NCI-H1417 (cell line): ENCODE results near the gene SLC35D3.
A peak's percentile ranks its signal among the peaks of the same experiment; 100 is the strongest.
"Not testable (repeated sequence)": the region's sequence is repeated elsewhere in the genome, so short reads cannot be mapped to it uniquely, and the experiment has no call there.

Experiments
- DNase-seq, 3 experiments: peaks; one replicate each; lab custom pipeline; 2025; lab: John Stamatoyannopoulos, UW

Gene SLC35D3

GRCh38 chr6:136922685-136923006, 545 bp downstream of the SLC35D3 start:
- peak in 1 of 3 experiments; percentile 89 for DNase-seq

GRCh38 chr6:136923116-136923953, 1.2 kb downstream of the SLC35D3 start:
- DNase-seq, result no peak

- DNase-seq, result no peak
These were observed 2.0 kb downstream of the SLC35D3 start for GRCh38 chr6:136923954-136924673.

GRCh38 chr6:136926383-136926782, 4.3 kb downstream of the SLC35D3 start:
- no peak for DNase-seq

- DNase-seq, result peak in 1 of 3 experiments; percentile 40
These were observed 5.2 kb downstream of the SLC35D3 start for GRCh38 chr6:136927292-136927691.

- no peak for DNase-seq
These were observed 8.4 kb downstream of the SLC35D3 start for GRCh38 chr6:136930528-136930927.

GRCh38 chr6:136932599-136932998, 10.5 kb downstream of the SLC35D3 start:
- no peak for DNase-seq

GRCh38 chr6:136945072-136945471, 23.0 kb downstream of the SLC35D3 start:
- DNase-seq, result no peak

- no peak for DNase-seq
These were observed 23.6 kb downstream of the SLC35D3 start for GRCh38 chr6:136945711-136946121.

GRCh38 chr6:136947037-136947436, 24.9 kb downstream of the SLC35D3 start:
- DNase-seq, result peak in 2 of 3 experiments; percentile 24 to 67

GRCh38 chr6:136949957-136950356, 27.9 kb downstream of the SLC35D3 start:
- not testable (repeated sequence) for DNase-seq

GRCh38 chr6:136950436-136951126, 28.5 kb downstream of the SLC35D3 start:
- DNase-seq, result no peak

- DNase-seq, result peak; percentile 15 to 95 (median 73)
These were observed 30.7 kb downstream of the SLC35D3 start for GRCh38 chr6:136952714-136953260.

GRCh38 chr6:136955123-136955522, 33.0 kb downstream of the SLC35D3 start:
- DNase-seq, result no peak

GRCh38 chr6:136956590-136957544, 34.8 kb downstream of the SLC35D3 start:
- peak; percentile 16 to 95 (median 77) for DNase-seq

GRCh38 chr6:136958168-136958567, 36.1 kb downstream of the SLC35D3 start:
- peak in 2 of 3 experiments; percentile 21 to 53 for DNase-seq

GRCh38 chr6:136959471-136959891, 37.4 kb downstream of the SLC35D3 start:
- peak; percentile 62 to 99 (median 96) for DNase-seq

GRCh38 chr6:136959935-136960334, 37.8 kb downstream of the SLC35D3 start:
- peak in 1 of 3 experiments; percentile 57 for DNase-seq

GRCh38 chr6:136960781-136961180, 38.7 kb downstream of the SLC35D3 start:
- DNase-seq, result peak in 1 of 3 experiments; percentile 25

- peak in 2 of 3 experiments; percentile 48 to 77 for DNase-seq
These were observed 39.7 kb downstream of the SLC35D3 start for GRCh38 chr6:136961848-136962247.

- DNase-seq, result peak; percentile 7 to 99 (median 93)
These were observed 40.6 kb downstream of the SLC35D3 start for GRCh38 chr6:136962661-136963060.
